Fibroblast of lung (primary cell): ENCODE data around the gene XPO5.

Source experiments
- EZH2 ChIP-seq: IDR thresholded peaks from 2 replicates; pipeline ENCODE4 v1.5.1; 2012; ENCODE audit warnings: low read length, control low read depth, mild to moderate bottlenecking; ENCODE audit errors: missing control alignments
- TF ChIP-seq, protein P1 (sequence below), 2 donors: IDR thresholded peaks in 1 of 2; conservative IDR thresholded peaks in 1 of 2; 1 replicate in 1 of 2; 2 replicates in 1 of 2; pipeline ENCODE4 v1.5.1; 2011 to 2012; ENCODE audit warnings: low read length in 2 of 2, control low read depth in 1 of 2, inconsistent platforms in 1 of 2, low read depth in 1 of 2, mild to moderate bottlenecking in 1 of 2

DNA sequence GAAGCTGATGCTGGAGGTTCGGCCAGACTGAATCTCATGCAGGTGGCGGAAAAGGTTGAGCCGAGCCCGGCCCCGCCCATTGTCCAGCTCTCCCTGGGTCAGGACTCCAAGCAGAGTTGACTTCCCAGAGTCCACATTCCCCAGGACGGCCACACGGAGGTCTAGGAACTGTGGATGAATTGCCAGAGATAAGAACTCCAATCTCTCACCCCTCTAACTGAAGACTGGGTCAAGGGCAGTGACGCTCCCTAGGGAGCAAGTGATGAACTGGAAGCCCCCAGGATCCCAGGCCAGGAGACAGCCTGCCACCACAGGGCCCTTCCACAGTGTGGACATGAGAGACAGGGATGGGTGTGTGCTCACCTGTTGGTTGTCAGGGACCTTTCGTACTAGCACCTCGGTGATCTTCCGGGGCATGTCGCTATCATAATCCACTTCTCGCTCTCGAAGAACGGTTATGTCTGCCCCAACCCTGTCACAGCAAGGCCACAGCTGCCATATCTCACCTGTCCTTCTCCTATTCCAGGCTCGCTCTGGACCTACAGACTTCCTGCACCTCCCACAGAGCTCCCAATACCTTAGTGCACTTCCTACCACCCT lies 49.7 kb upstream of the XPO5 start:
- TF ChIP-seq, protein P1, sequence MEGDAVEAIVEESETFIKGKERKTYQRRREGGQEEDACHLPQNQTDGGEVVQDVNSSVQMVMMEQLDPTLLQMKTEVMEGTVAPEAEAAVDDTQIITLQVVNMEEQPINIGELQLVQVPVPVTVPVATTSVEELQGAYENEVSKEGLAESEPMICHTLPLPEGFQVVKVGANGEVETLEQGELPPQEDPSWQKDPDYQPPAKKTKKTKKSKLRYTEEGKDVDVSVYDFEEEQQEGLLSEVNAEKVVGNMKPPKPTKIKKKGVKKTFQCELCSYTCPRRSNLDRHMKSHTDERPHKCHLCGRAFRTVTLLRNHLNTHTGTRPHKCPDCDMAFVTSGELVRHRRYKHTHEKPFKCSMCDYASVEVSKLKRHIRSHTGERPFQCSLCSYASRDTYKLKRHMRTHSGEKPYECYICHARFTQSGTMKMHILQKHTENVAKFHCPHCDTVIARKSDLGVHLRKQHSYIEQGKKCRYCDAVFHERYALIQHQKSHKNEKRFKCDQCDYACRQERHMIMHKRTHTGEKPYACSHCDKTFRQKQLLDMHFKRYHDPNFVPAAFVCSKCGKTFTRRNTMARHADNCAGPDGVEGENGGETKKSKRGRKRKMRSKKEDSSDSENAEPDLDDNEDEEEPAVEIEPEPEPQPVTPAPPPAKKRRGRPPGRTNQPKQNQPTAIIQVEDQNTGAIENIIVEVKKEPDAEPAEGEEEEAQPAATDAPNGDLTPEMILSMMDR (conservative IDR thresholded peaks at IDR 0.05 in 1 of 2, IDR thresholded peaks at IDR 0.05 in 1 of 2; ENCODE audit: low read depth in 1 of 2, low read length in 2 of 2), result no peak
- TF ChIP-seq EZH2, result no peak
